ENCODE measurements around the gene EIF4G1.

The EIF4G1 gene

GRCh38 chr3:184360070-184360928 lies 45.9 kb downstream of the EIF4G1 start:
- no peak for ATAC-seq (ENCODE audit: insufficient read depth, low read depth)
- Histone ChIP-seq H3K9ac (ENCODE audit: low read depth, low read length) (peak overlapping the region; percentile 89; the same call in 1 of the 2 replicates), H3K36me3 (ENCODE audit: insufficient read depth, low read length) (peaks cover 16% of the 10 kb centered on the region), H3K79me2 (ENCODE audit: insufficient read depth, low read length) (peaks cover 38% of the 10 kb centered on the region), H3K4me3 (ENCODE audit: low read depth in 1 of 2, low read length in 2 of 2) (peak overlapping the region in 1 of 2 experiments; percentile 95; a peak in 3 of 4 replicates), H3K27me3 (ENCODE audit: insufficient read depth, low read length, poor library complexity) (no peaks in the 10 kb centered on the region), H4K20me1 (ENCODE audit: insufficient read depth, low read length) (peaks cover 27% of the 10 kb centered on the region), H2AFZ (ENCODE audit: low read depth, low read length) (no peak overlapping the region), H3K9me3 (ENCODE audit: insufficient read depth, low read length, severe bottlenecking) (no peaks in the 10 kb centered on the region), H3K4me2 (ENCODE audit: insufficient read depth, low read length) (peak overlapping the region; percentile 87), H3K27ac (ENCODE audit: low read length) (no peak overlapping the region), H3K4me1 (ENCODE audit: insufficient read depth, low read length) (peaks cover 34% of the 10 kb centered on the region)
- no peak for TF ChIP-seq CTCF (IDR thresholded peaks at IDR 0.05; ENCODE audit: borderline replicate concordance, extremely low read depth, low read length, poor library complexity, severe bottlenecking)
- TF ChIP-seq EZH2 (IDR thresholded peaks at IDR 0.05; ENCODE audit: borderline replicate concordance, low read depth, low read length, severe bottlenecking), result no peak
- DNase-seq, result no peak

- peaks cover 34% of the 10 kb centered on the region for H3K4me1 ChIP-seq (ENCODE audit: insufficient read depth, low read length)
- H3K79me2 ChIP-seq (ENCODE audit: insufficient read depth, low read length), result peaks cover 39% of the 10 kb centered on the region
- peak overlapping the region; percentile 20 to 95; a peak in 3 of 4 replicates for H3K4me3 ChIP-seq (ENCODE audit: low read depth in 1 of 2, low read length in 2 of 2)
- no peak for TF ChIP-seq CTCF (IDR thresholded peaks at IDR 0.05; ENCODE audit: borderline replicate concordance, extremely low read depth, low read length, poor library complexity, severe bottlenecking)
- no peak for TF ChIP-seq EZH2 (IDR thresholded peaks at IDR 0.05; ENCODE audit: borderline replicate concordance, low read depth, low read length, severe bottlenecking)
- ATAC-seq (ENCODE audit: insufficient read depth, low read depth) (peak; percentile 1; the same call in 2 of the 3 replicates), DNase-seq (no peak)
- 0 out of 2 replicates have a peak overlapping the region, but pooled peaks have one; percentile 1 for H3K27ac ChIP-seq (ENCODE audit: low read length)
- H4K20me1 ChIP-seq (ENCODE audit: insufficient read depth, low read length), result peaks cover 27% of the 10 kb centered on the region
- H3K9ac ChIP-seq (ENCODE audit: low read depth, low read length), result peak overlapping the region; percentile 89
- H2AFZ ChIP-seq (ENCODE audit: low read depth, low read length), result peak overlapping the region; percentile 96
- peak overlapping the region; percentile 87 for H3K4me2 ChIP-seq (ENCODE audit: insufficient read depth, low read length)
- H3K36me3 ChIP-seq (ENCODE audit: insufficient read depth, low read length), result peaks cover 12% of the 10 kb centered on the region
- no peaks in the 10 kb centered on the region for H3K27me3 ChIP-seq (ENCODE audit: insufficient read depth, low read length, poor library complexity)
- H3K9me3 ChIP-seq (ENCODE audit: insufficient read depth, low read length, severe bottlenecking), result no peaks in the 10 kb centered on the region
Measured at GRCh38 chr3:184360929-184361531, 46.6 kb downstream of the EIF4G1 start.

GRCh38 chr3:184361532-184361931 lies 47.1 kb downstream of the EIF4G1 start, which contains the start of the genes CLCN2 and POLR2H:
Gene CLCN2 (minus strand): TSS chr3:184361605. CDS start chr3:184361479, 126 bp downstream.
Gene POLR2H (plus strand): TSS chr3:184361710. CDS start chr3:184363493, 1,783 bp downstream.
- peak within 1 kb of the TSS; percentile 87 for H3K4me2 ChIP-seq (ENCODE audit: insufficient read depth, low read length)
- peaks cover 16% of the 10 kb centered on the region for H3K36me3 ChIP-seq (ENCODE audit: insufficient read depth, low read length)
- no peak for TF ChIP-seq CTCF (IDR thresholded peaks at IDR 0.05; ENCODE audit: borderline replicate concordance, extremely low read depth, low read length, poor library complexity, severe bottlenecking)
- no peak for TF ChIP-seq EZH2 (IDR thresholded peaks at IDR 0.05; ENCODE audit: borderline replicate concordance, low read depth, low read length, severe bottlenecking)
- H3K27me3 ChIP-seq (ENCODE audit: insufficient read depth, low read length, poor library complexity), result no peaks in the 10 kb centered on the region
- H3K4me1 ChIP-seq (ENCODE audit: insufficient read depth, low read length), result peaks cover 34% of the 10 kb centered on the region
- H3K27ac ChIP-seq (ENCODE audit: low read length), result peak within 1 kb of the TSS; percentile 88
- H3K79me2 ChIP-seq (ENCODE audit: insufficient read depth, low read length), result peaks cover 39% of the 10 kb centered on the region
- peak within 1 kb of the TSS; percentile 89 for H3K9ac ChIP-seq (ENCODE audit: low read depth, low read length)
- DNase-seq (peak; percentile 68), ATAC-seq (ENCODE audit: insufficient read depth, low read depth) (peak; percentile 48)
- peak within 1 kb of the TSS; percentile 43 to 95 for H3K4me3 ChIP-seq (ENCODE audit: low read depth in 1 of 2, low read length in 2 of 2)
- peak within 1 kb of the TSS; percentile 96 for H2AFZ ChIP-seq (ENCODE audit: low read depth, low read length)
- no peaks in the 10 kb centered on the region for H3K9me3 ChIP-seq (ENCODE audit: insufficient read depth, low read length, severe bottlenecking)
- peaks cover 27% of the 10 kb centered on the region for H4K20me1 ChIP-seq (ENCODE audit: insufficient read depth, low read length)

All from DND-41 (cell line).